ENCODE results near the gene SIGLEC8. TPM values are rescaled to one million over a fixed set of nuclear protein-coding genes. Genes with fewer than 3 reads are reported as not detected.

SIGLEC8 gene
- total RNA-seq, 1 experiment from 2014 or later = not detected

DNA sequence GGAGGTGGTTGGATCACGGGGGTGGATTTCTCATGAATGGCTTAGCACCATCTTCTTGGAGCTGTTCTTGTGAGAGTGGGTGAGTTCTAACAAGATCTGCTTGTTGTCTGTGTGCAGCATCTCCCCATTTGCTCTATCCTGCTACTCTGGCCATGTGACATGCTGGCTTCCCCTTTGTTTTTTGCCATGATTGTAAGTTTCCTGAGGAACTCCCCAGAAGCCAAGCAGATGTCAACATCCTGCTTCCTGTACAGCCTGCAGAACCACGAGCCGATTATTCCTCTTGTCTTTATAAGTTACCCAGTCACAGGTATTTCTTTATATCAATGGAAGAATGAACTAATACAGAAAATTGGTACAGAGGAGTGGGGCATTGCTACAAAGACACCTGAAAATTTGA is 45.6 kb upstream of the SIGLEC8 start:
- H4K20me1 ChIP-seq (ENCODE audit: insufficient read depth) = no peaks in the 10 kb centered on the region
- TF ChIP-seq YY1 (IDR thresholded peaks at IDR 0.05; ENCODE audit: extremely low read depth, insufficient replicate concordance, low read depth, low read length) (no peak), TCF7L2 (IDR thresholded peaks at IDR 0.05; ENCODE audit: borderline replicate concordance, extremely low read depth, insufficient read depth, insufficient read length) (no peak), ELF1 (IDR thresholded peaks at IDR 0.05; ENCODE audit: borderline replicate concordance, low read depth) (no peak), CBX3 (IDR thresholded peaks at IDR 0.05; ENCODE audit: low read depth) (no peak), EZH2 (IDR thresholded peaks at IDR 0.05) (no peak), SP1 (IDR thresholded peaks at IDR 0.05; ENCODE audit: low read depth) (no peak), POLR2AphosphoS5 (IDR thresholded peaks at IDR 0.05; ENCODE audit: low read depth, low read length) (no peak), EZH2phosphoT487 (IDR thresholded peaks at IDR 0.05; ENCODE audit: borderline replicate concordance) (no peak), FOSL1 (IDR thresholded peaks at IDR 0.05; ENCODE audit: low read depth) (no peak), CEBPB (IDR thresholded peaks at IDR 0.05; ENCODE audit: low read depth) (no peak), ZNF274 (IDR thresholded peaks at IDR 0.05; ENCODE audit: low read depth, low read length) (no peak), SRF (IDR thresholded peaks at IDR 0.05; ENCODE audit: low read depth) (no peak)
- TF ChIP-seq, protein P1, sequence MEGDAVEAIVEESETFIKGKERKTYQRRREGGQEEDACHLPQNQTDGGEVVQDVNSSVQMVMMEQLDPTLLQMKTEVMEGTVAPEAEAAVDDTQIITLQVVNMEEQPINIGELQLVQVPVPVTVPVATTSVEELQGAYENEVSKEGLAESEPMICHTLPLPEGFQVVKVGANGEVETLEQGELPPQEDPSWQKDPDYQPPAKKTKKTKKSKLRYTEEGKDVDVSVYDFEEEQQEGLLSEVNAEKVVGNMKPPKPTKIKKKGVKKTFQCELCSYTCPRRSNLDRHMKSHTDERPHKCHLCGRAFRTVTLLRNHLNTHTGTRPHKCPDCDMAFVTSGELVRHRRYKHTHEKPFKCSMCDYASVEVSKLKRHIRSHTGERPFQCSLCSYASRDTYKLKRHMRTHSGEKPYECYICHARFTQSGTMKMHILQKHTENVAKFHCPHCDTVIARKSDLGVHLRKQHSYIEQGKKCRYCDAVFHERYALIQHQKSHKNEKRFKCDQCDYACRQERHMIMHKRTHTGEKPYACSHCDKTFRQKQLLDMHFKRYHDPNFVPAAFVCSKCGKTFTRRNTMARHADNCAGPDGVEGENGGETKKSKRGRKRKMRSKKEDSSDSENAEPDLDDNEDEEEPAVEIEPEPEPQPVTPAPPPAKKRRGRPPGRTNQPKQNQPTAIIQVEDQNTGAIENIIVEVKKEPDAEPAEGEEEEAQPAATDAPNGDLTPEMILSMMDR (IDR thresholded peaks at IDR 0.05 in 2 of 3, conservative IDR thresholded peaks at IDR 0.05 in 1 of 3; ENCODE audit: borderline replicate concordance in 1 of 3, insufficient read depth in 1 of 3, low read depth in 2 of 3, low read length in 2 of 3) = no peak
- TF ChIP-seq, protein P2, sequence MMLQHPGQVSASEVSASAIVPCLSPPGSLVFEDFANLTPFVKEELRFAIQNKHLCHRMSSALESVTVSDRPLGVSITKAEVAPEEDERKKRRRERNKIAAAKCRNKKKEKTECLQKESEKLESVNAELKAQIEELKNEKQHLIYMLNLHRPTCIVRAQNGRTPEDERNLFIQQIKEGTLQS (IDR thresholded peaks at IDR 0.05) = no peak
- RAD21 ChIA-PET (ENCODE audit: low non-redundant PET in 1 of 2, low total read pairs in 2 of 2, uncharacterized antibody in 2 of 2, unreplicated experiment in 2 of 2) = no interaction called here
- H3K9me2 ChIP-seq (ENCODE audit: insufficient read depth) = no peaks in the 10 kb centered on the region
- ATAC-seq (no peak), DNase-seq (ENCODE audit: low read depth, low spot score) (no peak)
- intact Hi-C loops (cut with micrococcal nuclease) = no loop called here
- H3K79me2 ChIP-seq (ENCODE audit: insufficient read depth, low read length) = no peaks in the 10 kb centered on the region
- no peaks in the 10 kb centered on the region for H3K9me3 ChIP-seq (ENCODE audit: control insufficient read depth in 1 of 2, insufficient read depth in 1 of 2, low read depth in 1 of 2, low read length in 2 of 2)
- H3K4me1 ChIP-seq (ENCODE audit: control insufficient read depth in 1 of 2, insufficient read depth in 2 of 2, low read length in 2 of 2) = no peaks in the 10 kb centered on the region
- CTCF ChIA-PET = no interaction called here
- no peak overlapping the region for H3K4me2 ChIP-seq (ENCODE audit: low read length)
- H3K36me3 ChIP-seq (ENCODE audit: control insufficient read depth in 1 of 2, insufficient read depth in 2 of 2, low read length in 2 of 2) = no peaks in the 10 kb centered on the region
- no peak overlapping the region for H3K4me3 ChIP-seq (replicated peaks in 1 of 2; ENCODE audit: low read depth in 1 of 2, low read length in 2 of 2)
- no peak overlapping the region for H3K27ac ChIP-seq (ENCODE audit: low read depth, low read length)
- POLR2A ChIA-PET = no interaction called here
- peaks cover 8% of the 10 kb centered on the region for H3K27me3 ChIP-seq (ENCODE audit: insufficient read depth, low read length)
- no peak overlapping the region for H3K9ac ChIP-seq (ENCODE audit: low read length)
- no TSS peak for BruUV-seq (replicated peaks)
- no peak overlapping the region for H2AFZ ChIP-seq (ENCODE audit: low read depth, low read length, poor library complexity, severe bottlenecking)
